ENCODE measurements around the gene ILKAP.

- TF ChIP-seq TAF1 (IDR thresholded peaks at IDR 0.05; ENCODE audit: borderline replicate concordance, low read depth, low read length) (no peak), POLR2A (IDR thresholded peaks at IDR 0.05; ENCODE audit: low read depth, low read length) (no peak)
Observed at GRCh38 chr2:238241970-238242369, 38.5 kb upstream of the ILKAP start.

All from GM12892 (cell line).